Measurements from ENCODE around the gene LRP10.

The LRP10 gene

DNA sequence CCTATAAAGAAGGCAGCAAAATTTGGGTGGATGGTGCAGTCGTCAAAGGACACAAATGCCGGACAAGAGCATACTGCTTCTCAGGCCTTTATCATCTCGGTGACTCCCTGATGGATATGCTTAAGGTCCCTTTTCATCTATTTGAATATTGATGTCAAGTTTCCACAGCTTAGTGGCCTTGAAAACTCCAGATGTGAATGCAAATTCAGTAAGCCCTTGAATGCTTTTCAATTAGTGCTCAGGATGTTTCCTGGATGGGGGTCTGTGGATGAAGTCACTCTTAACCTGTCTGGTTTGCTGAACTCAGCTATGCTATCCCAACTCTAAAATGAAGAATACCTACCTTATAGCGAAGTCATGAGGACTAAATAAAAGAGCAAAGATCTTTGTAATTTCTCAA lies 22.2 kb downstream of the LRP10 start:
- ChIA-PET POLR2A (no interaction called here), CTCF (no interaction called here)
- DNase-seq (ENCODE audit: extremely low spot score) = no peak
- no peak for TF ChIP-seq FOXK2 (IDR thresholded peaks at IDR 0.05)
- TF ChIP-seq TARDBP (IDR thresholded peaks at IDR 0.05) = no peak
- TF ChIP-seq L3MBTL2 (conservative IDR thresholded peaks at IDR 0.05) = no peak
- TF ChIP-seq ARNT (IDR thresholded peaks at IDR 0.05) = no peak
- TF ChIP-seq SUZ12 (IDR thresholded peaks at IDR 0.05) = no peak
- TF ChIP-seq NFRKB (IDR thresholded peaks at IDR 0.05) = no peak
- TF ChIP-seq LEF1 (IDR thresholded peaks at IDR 0.05; ENCODE audit: borderline replicate concordance) = no peak
- TF ChIP-seq ELF4 (IDR thresholded peaks at IDR 0.05) = no peak
- TF ChIP-seq FOXM1 (IDR thresholded peaks at IDR 0.05; ENCODE audit: borderline replicate concordance) = no peak
- TF ChIP-seq ZNF384 (IDR thresholded peaks at IDR 0.05) = no peak
- no peak for TF ChIP-seq CTBP1 (IDR thresholded peaks at IDR 0.05; ENCODE audit: borderline replicate concordance)
- TF ChIP-seq SP1 (IDR thresholded peaks at IDR 0.05) = no peak
- no peak for TF ChIP-seq PKNOX1 (IDR thresholded peaks at IDR 0.05)
- no peak for TF ChIP-seq BHLHE40 (IDR thresholded peaks at IDR 0.05; ENCODE audit: borderline replicate concordance)

DNA sequence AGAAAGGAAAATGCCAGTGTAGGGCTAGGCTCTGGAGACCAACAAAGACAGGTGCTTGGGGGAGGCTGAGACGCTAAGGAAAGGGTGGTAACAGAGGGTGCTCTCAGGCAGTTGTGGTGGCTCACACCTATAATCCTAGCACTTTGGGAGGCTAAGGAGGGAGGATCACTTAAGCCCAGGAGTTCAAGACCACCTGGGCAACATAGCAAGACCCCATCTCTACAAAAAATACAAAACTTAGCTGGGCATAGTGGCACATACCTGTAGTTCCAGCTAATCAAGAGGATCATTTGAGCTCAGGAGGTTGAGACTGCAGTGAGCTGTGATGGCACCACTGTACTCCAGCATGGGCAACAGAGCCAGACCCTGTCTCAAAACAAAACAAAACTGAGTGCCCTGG lies 23.9 kb downstream of the LRP10 start:
- ChIA-PET CTCF (interaction anchor here (0.8 kb wide), 1 partner anchor 99 kb away, joined by 3 read pairs; no protein-coding TSS in a partner anchor), POLR2A (interaction anchor here (1.0 to 2.6 kb wide), 2 partner anchors 9 to 20 kb away, joined by 3 to 13 read pairs; no protein-coding TSS in a partner anchor)
- no peak for DNase-seq (ENCODE audit: extremely low spot score)
- TF ChIP-seq FOXA1 (IDR thresholded peaks at IDR 0.05) (no peak), FOXK2 (IDR thresholded peaks at IDR 0.05) (no peak), SUZ12 (IDR thresholded peaks at IDR 0.05) (no peak), BHLHE40 (IDR thresholded peaks at IDR 0.05; ENCODE audit: borderline replicate concordance) (no peak)

GRCh38 chr14:22896356-22896755 lies 24.8 kb downstream of the LRP10 start:
- ChIA-PET CTCF (interaction anchor here (0.8 to 0.9 kb wide), 2 partner anchors 73 to 99 kb away, joined by 3 read pairs; no protein-coding TSS in a partner anchor), POLR2A (interaction anchor here (0.6 to 2.6 kb wide), 5 partner anchors 10 to 30 kb away, joined by 3 to 13 read pairs (median 4); partner anchors contain the start of genes LRP10 and REM2)
- no peak for TF ChIP-seq ZNF384 (IDR thresholded peaks at IDR 0.05)
- no peak for TF ChIP-seq ELF4 (IDR thresholded peaks at IDR 0.05)
- DNase-seq (ENCODE audit: extremely low spot score) = no peak

DNA sequence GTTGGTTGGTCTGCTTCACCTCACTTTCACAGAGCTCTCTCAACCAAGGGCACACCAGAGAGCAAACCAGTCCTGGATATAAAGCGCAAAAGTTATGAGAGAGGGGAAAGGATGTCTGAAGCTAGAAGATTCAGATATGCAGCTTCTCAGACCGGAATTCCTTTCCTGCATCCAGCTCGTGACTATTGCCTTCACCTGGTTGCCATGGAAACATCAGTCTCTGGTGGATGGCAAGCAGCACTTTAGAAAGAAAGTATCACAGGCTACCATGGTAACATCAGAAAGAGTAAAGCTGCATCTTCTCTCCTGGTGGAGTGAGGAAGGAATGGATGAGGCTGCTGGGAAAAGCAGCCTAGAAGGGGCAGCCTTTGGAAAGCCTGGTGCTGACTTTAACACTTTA lies 25.2 kb downstream of the LRP10 start:
- TF ChIP-seq SP1 (IDR thresholded peaks at IDR 0.05) = no peak
- TF ChIP-seq ZNF384 (IDR thresholded peaks at IDR 0.05) = no peak
- no peak for TF ChIP-seq NFRKB (IDR thresholded peaks at IDR 0.05)
- no peak for TF ChIP-seq FOXM1 (IDR thresholded peaks at IDR 0.05; ENCODE audit: borderline replicate concordance)
- TF ChIP-seq FOXK2 (IDR thresholded peaks at IDR 0.05) = no peak
- no peak for TF ChIP-seq LEF1 (IDR thresholded peaks at IDR 0.05; ENCODE audit: borderline replicate concordance)
- no peak for TF ChIP-seq BHLHE40 (IDR thresholded peaks at IDR 0.05; ENCODE audit: borderline replicate concordance)
- TF ChIP-seq HDGF (IDR thresholded peaks at IDR 0.05; ENCODE audit: borderline replicate concordance) = no peak
- TF ChIP-seq ELF4 (IDR thresholded peaks at IDR 0.05) = no peak
- TF ChIP-seq TARDBP (IDR thresholded peaks at IDR 0.05) = no peak
- CTCF ChIA-PET = interaction anchor here (0.9 kb wide), 1 partner anchor 74 kb away, joined by 3 read pairs; no protein-coding TSS in a partner anchor
- DNase-seq (ENCODE audit: extremely low spot score) = no peak

DNA sequence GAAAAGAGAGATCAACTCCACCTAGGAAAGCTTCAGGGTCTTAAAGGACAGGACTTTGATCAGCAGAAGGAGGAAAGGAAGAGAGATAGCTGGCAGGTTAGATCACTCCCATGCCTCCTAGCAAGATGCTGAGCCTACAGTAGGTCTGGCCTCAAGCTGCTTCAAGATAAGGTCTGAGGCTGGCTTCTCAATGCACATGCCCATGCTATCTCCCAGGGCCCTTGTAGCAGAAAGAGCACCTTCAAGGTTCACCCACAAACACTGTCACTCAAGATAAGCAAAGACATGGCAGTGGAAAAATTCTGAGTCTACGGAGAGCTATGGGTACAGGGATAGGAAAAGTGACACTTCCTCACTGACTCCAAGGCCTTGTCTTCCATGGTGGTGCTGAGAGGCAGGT lies 25.8 kb downstream of the LRP10 start:
- no peak for DNase-seq (ENCODE audit: extremely low spot score)
- CTCF ChIA-PET = no interaction called here
- no peak for TF ChIP-seq BHLHE40 (IDR thresholded peaks at IDR 0.05; ENCODE audit: borderline replicate concordance)
- TF ChIP-seq HDGF (IDR thresholded peaks at IDR 0.05; ENCODE audit: borderline replicate concordance) = no peak
- POLR2A ChIA-PET = interaction anchor here (2.6 kb wide), 1 partner anchor 11 kb away, joined by 13 read pairs; no protein-coding TSS in a partner anchor

More for the DNA sequence above, 25.2 kb downstream of the LRP10 start:
- POLR2A ChIA-PET = interaction anchor here (0.7 to 2.6 kb wide), 3 partner anchors 10 to 26 kb away, joined by 4 to 13 read pairs (median 5); partner anchors contain the start of genes LRP10 and REM2

GRCh38 chr14:22898302-22899090 lies 27.0 kb downstream of the LRP10 start:
- CTCF ChIA-PET = no interaction called here
- no peak for TF ChIP-seq NFRKB (IDR thresholded peaks at IDR 0.05)
- no peak for TF ChIP-seq FOXA1 (IDR thresholded peaks at IDR 0.05)
- no peak for TF ChIP-seq ARNT (IDR thresholded peaks at IDR 0.05)
- no peak for TF ChIP-seq FOXM1 (IDR thresholded peaks at IDR 0.05; ENCODE audit: borderline replicate concordance)
- no peak for TF ChIP-seq SP1 (IDR thresholded peaks at IDR 0.05)
- no peak for TF ChIP-seq PKNOX1 (IDR thresholded peaks at IDR 0.05)
- TF ChIP-seq ZNF384 (IDR thresholded peaks at IDR 0.05) = no peak
- TF ChIP-seq FOXK2 (IDR thresholded peaks at IDR 0.05) = no peak
- no peak for TF ChIP-seq HDGF (IDR thresholded peaks at IDR 0.05; ENCODE audit: borderline replicate concordance)
- TF ChIP-seq L3MBTL2 (conservative IDR thresholded peaks at IDR 0.05) = no peak
- no peak for TF ChIP-seq CTBP1 (IDR thresholded peaks at IDR 0.05; ENCODE audit: borderline replicate concordance)
- TF ChIP-seq TARDBP (IDR thresholded peaks at IDR 0.05) = no peak
- no peak for TF ChIP-seq ELF4 (IDR thresholded peaks at IDR 0.05)
- TF ChIP-seq SUZ12 (IDR thresholded peaks at IDR 0.05) = no peak
- no peak for DNase-seq (ENCODE audit: extremely low spot score)
- POLR2A ChIA-PET = no interaction called here

All from HEK293T (cell line).